Left kidney (tissue), 2 donors: Measurements from ENCODE around the gene USP22. TPM values are rescaled to one million over a fixed set of nuclear protein-coding genes. Genes with fewer than 3 reads are reported as not detected.

Source experiments
- DNase-seq: peaks from one replicate; pipeline ENCODE4 v3.0.0-alpha.2; 2013
- polyA plus RNA-seq: library from polyadenylated mRNA; unstranded; fragments of 120-200 nt; gene quantifications from one replicate; pipeline ENCODE4 v1.2.1, GENCODE V29; 2013; ENCODE audit not compliant: insufficient read length

The USP22 gene
- polyA plus RNA-seq, 1 donor = 246 TPM

DNA sequence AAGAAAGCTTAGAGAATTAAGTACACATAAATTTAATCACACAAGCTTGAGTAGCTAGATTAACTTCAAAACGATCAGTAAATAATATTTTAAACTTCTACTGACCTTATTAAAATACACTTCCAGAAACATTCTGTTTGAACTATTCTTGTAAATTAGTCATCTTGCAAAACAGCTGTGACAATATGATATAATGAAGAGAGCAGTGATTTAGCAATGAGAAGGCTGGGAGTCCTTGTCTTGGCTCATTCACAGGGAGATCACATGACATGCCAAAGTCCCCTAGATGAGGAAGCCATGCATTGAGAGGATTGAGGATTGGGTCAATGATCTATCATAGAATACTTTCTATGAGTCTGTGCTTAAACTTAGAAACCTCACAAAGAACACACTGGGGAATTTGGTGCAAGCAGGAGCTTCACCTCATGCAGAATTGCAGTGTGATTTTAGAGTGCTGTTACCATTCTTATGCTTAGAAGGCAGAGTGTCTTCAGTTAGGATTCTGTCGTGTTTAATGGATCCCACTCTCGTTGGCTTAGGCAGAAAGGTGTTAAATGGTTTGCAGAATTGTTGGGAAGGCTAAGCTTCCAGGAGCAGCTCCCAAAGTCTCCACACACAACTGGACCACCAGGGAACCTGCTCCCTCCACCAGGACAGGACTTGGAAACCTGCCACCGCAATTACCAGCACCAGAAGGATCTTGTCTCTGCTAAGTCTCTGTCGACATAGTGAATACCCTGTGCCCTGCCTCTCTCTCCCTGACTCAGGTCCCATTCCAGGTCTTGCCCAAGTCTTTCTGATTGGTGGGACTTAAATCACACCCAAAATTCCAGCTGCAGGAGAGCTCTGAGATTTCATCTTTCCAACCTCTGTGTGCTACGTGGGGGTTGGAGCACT lies 87.1 kb downstream of the USP22 start:
- DNase-seq = no peak

DNA sequence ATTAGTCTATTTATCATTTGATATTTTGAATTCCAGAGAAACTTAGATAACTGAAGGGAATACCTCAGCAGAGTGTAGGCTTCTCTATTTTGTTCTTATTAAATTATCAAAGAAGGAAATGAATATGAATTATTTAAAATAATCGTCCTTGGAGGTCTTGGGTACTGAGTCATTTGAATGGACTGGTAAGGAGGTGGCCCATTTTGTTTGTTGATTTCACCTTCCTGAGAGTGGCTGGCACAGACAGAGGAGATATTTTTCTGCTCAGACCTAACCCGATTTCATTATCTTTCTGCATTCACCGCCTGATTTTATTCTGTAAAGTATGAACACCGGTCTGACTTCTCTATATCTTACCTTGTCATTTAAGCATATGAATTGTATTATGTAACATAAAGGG lies 88.0 kb downstream of the USP22 start:
- no peak for DNase-seq

DNA sequence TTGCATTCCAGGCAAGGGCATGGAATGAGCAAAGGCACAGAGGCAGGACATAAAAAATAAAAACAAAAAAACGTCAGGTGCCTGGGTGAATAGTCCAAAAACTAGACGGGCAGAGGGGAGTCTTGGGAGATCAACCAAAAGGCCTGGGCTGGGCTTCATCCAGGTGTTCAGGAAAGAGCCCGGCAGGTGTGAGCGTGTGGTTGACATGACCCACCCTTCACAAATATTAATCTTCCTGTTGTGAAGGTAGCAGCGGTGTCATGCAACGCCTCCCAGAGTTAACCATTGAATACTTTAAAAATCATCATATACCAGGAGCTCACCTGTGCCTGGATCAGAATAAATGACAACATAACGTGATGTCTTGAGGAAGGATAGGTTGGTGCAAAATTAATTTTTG lies 90.6 kb downstream of the USP22 start:
- no peak for DNase-seq

Other genes starting within 250 kb of the USP22 start
- 40.5 TPM for gene DHRS7B, start 84.0 kb upstream of the USP22 start, polyA plus RNA-seq
- gene TMEM11, start 171.2 kb upstream of the USP22 start, polyA plus RNA-seq = 18.4 TPM
- 11.2 TPM for gene NATD1, start 210.4 kb upstream of the USP22 start, polyA plus RNA-seq
- gene MAP2K3, start 241.7 kb upstream of the USP22 start, polyA plus RNA-seq = 20.5 TPM